Calu3 (cell line): Measurements from ENCODE around the gene URI1. TPM values are rescaled to one million over a fixed set of nuclear protein-coding genes. Genes with fewer than 3 reads are reported as not detected.

Experiments
- BruUV-seq: library from RNA; stranded (reverse); fragments of 400-500 nt; replicated peaks from 2 replicates; lab custom pipeline; 2021; lab: Mats Ljungman, UMichigan
- CTCF ChIA-PET: fragments of 300-600 bp; sonication (Branson Sonifier 250); formaldehyde crosslinking; loops from one replicate; lab custom pipeline; 2022; ENCODE audit warnings: antibody characterized with exemption; lab: Charles Lee
- DNase-seq: peaks from one replicate; pipeline ENCODE4 v3.0.0; 2022
- H3K27ac Mint-ChIP-seq: one replicate; pipeline ENCODE4 v1.8.0; 2022; ENCODE audit warnings: mixed read lengths; ENCODE audit not compliant: unreplicated experiment
- H3K27me3 Mint-ChIP-seq: one replicate; pipeline ENCODE4 v1.8.0; 2022; ENCODE audit warnings: mixed read lengths; ENCODE audit not compliant: unreplicated experiment
- H3K36me3 Mint-ChIP-seq: one replicate; pipeline ENCODE4 v1.8.0; 2022; ENCODE audit warnings: mild to moderate bottlenecking, moderate library complexity, mixed read lengths; ENCODE audit not compliant: insufficient read depth, unreplicated experiment
- H3K4me1 Mint-ChIP-seq: one replicate; pipeline ENCODE4 v1.8.0; 2022; ENCODE audit warnings: mild to moderate bottlenecking, low read depth, mixed read lengths; ENCODE audit not compliant: unreplicated experiment
- H3K4me3 Mint-ChIP-seq: one replicate; pipeline ENCODE4 v1.8.0; 2022; ENCODE audit warnings: mild to moderate bottlenecking, low read depth, moderate library complexity, mixed read lengths; ENCODE audit not compliant: unreplicated experiment
- H3K9me3 Mint-ChIP-seq: one replicate; pipeline ENCODE4 v1.8.0; 2022; ENCODE audit warnings: low read depth, mixed read lengths; ENCODE audit not compliant: unreplicated experiment
- CTCF ChIP-seq: fragments of 200-600 bp; IDR thresholded peaks from one replicate; pipeline ENCODE4 v1.8.0; 2022; ENCODE audit warnings: antibody characterized with exemption; ENCODE audit not compliant: unreplicated experiment
- intact Hi-C: fragments of 100-400 bp; cut with micrococcal nuclease; formaldehyde crosslinking; loops from one replicate; pipeline ENCODE4 v1.10.0; 2022; ENCODE audit not compliant: unreplicated experiment
- total RNA-seq: library from RNA; stranded (reverse); gene quantifications from 2 replicates; pipeline ENCODE4 v1.2.3, GENCODE V29; 2022

URI1 gene
- total RNA-seq, 1 experiment from 2014 or later, result 50.6 TPM

GRCh38 chr19:29917911-29918310, 24.1 kb upstream of the URI1 start:
- no TSS peak for BruUV-seq
- intact Hi-C loops, result no loop called here
- Mint-ChIP-seq H3K36me3 (no peaks in the 10 kb centered on the region), H3K27ac (no peak overlapping the region), H3K4me3 (no peak overlapping the region), H3K27me3 (peaks cover 28% of the 10 kb centered on the region), H3K9me3 (peaks cover 2% of the 10 kb centered on the region), H3K4me1 (peaks cover 9% of the 10 kb centered on the region)
- DNase-seq, result no peak
- CTCF ChIA-PET, result no interaction called here
- no peak for TF ChIP-seq CTCF

- intact Hi-C loops, result no loop called here
- no TSS peak for BruUV-seq
- H3K36me3 Mint-ChIP-seq, result no peaks in the 10 kb centered on the region
These were observed 23.1 kb upstream of the URI1 start for GRCh38 chr19:29918891-29919290.

GRCh38 chr19:29922972-29923371, 19.1 kb upstream of the URI1 start:
- intact Hi-C loops, result no loop called here
- no peak for DNase-seq
- H3K36me3 Mint-ChIP-seq, result no peaks in the 10 kb centered on the region
- H3K4me3 Mint-ChIP-seq, result no peak overlapping the region
- H3K27ac Mint-ChIP-seq, result no peak overlapping the region
- peaks cover 2% of the 10 kb centered on the region for H3K9me3 Mint-ChIP-seq
- no peak for TF ChIP-seq CTCF
- no TSS peak for BruUV-seq
- CTCF ChIA-PET, result no interaction called here
- peaks cover 46% of the 10 kb centered on the region for H3K27me3 Mint-ChIP-seq
- no peaks in the 10 kb centered on the region for H3K4me1 Mint-ChIP-seq

More at GRCh38 chr19:29918891-29919290, 23.1 kb upstream of the URI1 start:
- no peak for DNase-seq
- H3K9me3 Mint-ChIP-seq, result peaks cover 2% of the 10 kb centered on the region
- no peak overlapping the region for H3K4me3 Mint-ChIP-seq
- CTCF ChIA-PET, result no interaction called here
- no peak overlapping the region for H3K27ac Mint-ChIP-seq
- no peak for TF ChIP-seq CTCF
- H3K27me3 Mint-ChIP-seq, result peaks cover 37% of the 10 kb centered on the region
- H3K4me1 Mint-ChIP-seq, result peaks cover 9% of the 10 kb centered on the region

- BruUV-seq, result no TSS peak
- Mint-ChIP-seq H3K4me3 (no peak overlapping the region), H3K27me3 (peaks cover 46% of the 10 kb centered on the region), H3K9me3 (peaks cover 2% of the 10 kb centered on the region), H3K4me1 (no peaks in the 10 kb centered on the region), H3K27ac (no peak overlapping the region), H3K36me3 (no peaks in the 10 kb centered on the region)
- DNase-seq, result no peak
- intact Hi-C loops, result no loop called here
- CTCF ChIA-PET, result no interaction called here
- no peak for TF ChIP-seq CTCF
These were observed 18.4 kb upstream of the URI1 start for GRCh38 chr19:29923653-29924052.
